WTC11 (cell line): Measurements from ENCODE around the gene CHMP1A. TPM values are rescaled to one million over a fixed set of nuclear protein-coding genes. Genes with fewer than 3 reads are reported as not detected.

ENCODE experiments used
- ATAC-seq: fragments of 200-7000 bp; cut with Tn5 transposase; 2 replicates; pipeline ENCODE4 v1.10.0; 2021; ENCODE audit warnings: mild to moderate bottlenecking, moderate library complexity
- CTCF ChIA-PET: fragments of 300-600 bp; sonication (Branson Sonifier 250); formaldehyde crosslinking; loops from one replicate; lab custom pipeline; 2021; ENCODE audit warnings: antibody characterized with exemption; lab: Charles Lee
- POLR2A ChIA-PET: fragments of 350-600 bp; sonication (Branson Sonifier 250); formaldehyde crosslinking; loops from one replicate; lab custom pipeline; 2021; ENCODE audit warnings: antibody characterized with exemption; lab: Charles Lee
- DNase-seq: peaks from one replicate; pipeline ENCODE4 v3.0.0; 2021; ENCODE audit warnings: low spot score
- H3K27ac Mint-ChIP-seq: 2 replicates; pipeline ENCODE4 v1.8.0; 2021; ENCODE audit warnings: mixed read lengths
- H3K27me3 Mint-ChIP-seq: 2 replicates; pipeline ENCODE4 v1.8.0; 2021; ENCODE audit warnings: low read depth, mild to moderate bottlenecking, moderate library complexity, mixed read lengths
- H3K36me3 Mint-ChIP-seq: 2 replicates; pipeline ENCODE4 v1.8.0; 2021; ENCODE audit warnings: mixed read lengths
- H3K4me1 Mint-ChIP-seq: 2 replicates; pipeline ENCODE4 v1.8.0; 2022; ENCODE audit warnings: mixed read lengths
- H3K4me3 Mint-ChIP-seq: 2 replicates; pipeline ENCODE4 v1.8.0; 2021; ENCODE audit warnings: mild to moderate bottlenecking, moderate library complexity, mixed read lengths
- H3K9me3 Mint-ChIP-seq: 2 replicates; pipeline ENCODE4 v1.8.0; 2021; ENCODE audit warnings: mixed read lengths
- CBFB ChIP-seq: sonication (generic); formaldehyde crosslinking; IDR thresholded peaks from 2 replicates; pipeline ENCODE4 v1.8.1; 2022; ENCODE audit warnings: mild to moderate bottlenecking, low read depth, missing genetic modification reagents
- GRHL2 ChIP-seq: fragments of 250-450 bp; sonication (Bioruptor Pico); IDR thresholded peaks from 2 replicates; pipeline ENCODE4 v1.8.0; 2022; ENCODE audit warnings: mild to moderate bottlenecking, moderate library complexity; ENCODE audit not compliant: insufficient replicate concordance, severe bottlenecking
- NFATC4 ChIP-seq: fragments of 250-450 bp; sonication (Bioruptor Pico); IDR thresholded peaks from 2 replicates; pipeline ENCODE4 v1.9.0; 2021; ENCODE audit warnings: mild to moderate bottlenecking
- NR1H2 ChIP-seq: sonication (generic); formaldehyde crosslinking; IDR thresholded peaks from 2 replicates; pipeline ENCODE4 v1.9.0; 2021; ENCODE audit warnings: mild to moderate bottlenecking, moderate library complexity, missing genetic modification reagents
- RORB ChIP-seq: fragments of 250-450 bp; sonication (Bioruptor Pico); IDR thresholded peaks from 2 replicates; pipeline ENCODE4 v1.9.0; 2021; ENCODE audit warnings: mild to moderate bottlenecking
- SMAD3 ChIP-seq: sonication (generic); formaldehyde crosslinking; IDR thresholded peaks from 2 replicates; pipeline ENCODE4 v1.8.0; 2022; ENCODE audit warnings: missing genetic modification reagents, mild to moderate bottlenecking, borderline replicate concordance
- SOX15 ChIP-seq: fragments of 250-450 bp; sonication (Bioruptor Pico); IDR thresholded peaks from 2 replicates; pipeline ENCODE4 v1.9.0; 2021; ENCODE audit warnings: mild to moderate bottlenecking
- TP53 ChIP-seq: sonication (generic); formaldehyde crosslinking; IDR thresholded peaks from 2 replicates; pipeline ENCODE4 v1.8.1; 2023; ENCODE audit warnings: mild to moderate bottlenecking, missing genetic modification reagents
- ZNF138 ChIP-seq: sonication (generic); formaldehyde crosslinking; conservative IDR thresholded peaks from 2 replicates; pipeline ENCODE4 v1.8.1; 2022; ENCODE audit warnings: mild to moderate bottlenecking, moderate library complexity, missing genetic modification reagents
- ZNF671 ChIP-seq: fragments of 250-450 bp; sonication (Bioruptor Pico); IDR thresholded peaks from 2 replicates; pipeline ENCODE4 v1.8.0; 2021; ENCODE audit warnings: mild to moderate bottlenecking
- total RNA-seq: library from RNA; stranded (reverse); gene quantifications from 3 replicates; pipeline ENCODE4 v1.2.3, GENCODE V29; 2021
- TF ChIP-seq, protein P1 (sequence below): sonication (generic); formaldehyde crosslinking; IDR thresholded peaks from 2 replicates; pipeline ENCODE4 v1.8.0; 2022; ENCODE audit warnings: mild to moderate bottlenecking, missing genetic modification reagents
- TF ChIP-seq, protein P2 (sequence below): sonication (generic); formaldehyde crosslinking; conservative IDR thresholded peaks from 2 replicates; pipeline ENCODE4 v1.8.1; 2023; ENCODE audit warnings: mild to moderate bottlenecking, low read depth, missing genetic modification reagents, moderate library complexity
- TF ChIP-seq, protein P3 (sequence below): fragments of 250-450 bp; sonication (Bioruptor Pico); IDR thresholded peaks from 2 replicates; pipeline ENCODE4 v2.1.2; 2022; ENCODE audit warnings: mild to moderate bottlenecking, moderate library complexity
- TF ChIP-seq, protein P4 (sequence below): sonication (generic); formaldehyde crosslinking; IDR thresholded peaks from 2 replicates; pipeline ENCODE4 v1.8.1; 2023; ENCODE audit warnings: mild to moderate bottlenecking, moderate library complexity, missing genetic modification reagents
- TF ChIP-seq, protein P5 (sequence below): sonication (generic); formaldehyde crosslinking; IDR thresholded peaks from 2 replicates; pipeline ENCODE4 v1.8.1; 2023; ENCODE audit warnings: mild to moderate bottlenecking, missing genetic modification reagents, moderate library complexity
- TF ChIP-seq, protein P6 (sequence below): sonication (generic); formaldehyde crosslinking; IDR thresholded peaks from 2 replicates; pipeline ENCODE4 v1.8.1; 2023; ENCODE audit warnings: mild to moderate bottlenecking, missing genetic modification reagents
- TF ChIP-seq, protein P7 (sequence below): fragments of 250-450 bp; sonication (Bioruptor Pico); conservative IDR thresholded peaks from 2 replicates; pipeline ENCODE4 v1.9.0; 2021; ENCODE audit warnings: mild to moderate bottlenecking
- TF ChIP-seq, protein P8 (sequence below): sonication (generic); formaldehyde crosslinking; IDR thresholded peaks from 2 replicates; pipeline ENCODE4 v1.8.0; 2022; ENCODE audit warnings: mild to moderate bottlenecking, missing genetic modification reagents

CHMP1A gene
- total RNA-seq, 1 experiment from 2014 or later: 76.0 TPM

DNA sequence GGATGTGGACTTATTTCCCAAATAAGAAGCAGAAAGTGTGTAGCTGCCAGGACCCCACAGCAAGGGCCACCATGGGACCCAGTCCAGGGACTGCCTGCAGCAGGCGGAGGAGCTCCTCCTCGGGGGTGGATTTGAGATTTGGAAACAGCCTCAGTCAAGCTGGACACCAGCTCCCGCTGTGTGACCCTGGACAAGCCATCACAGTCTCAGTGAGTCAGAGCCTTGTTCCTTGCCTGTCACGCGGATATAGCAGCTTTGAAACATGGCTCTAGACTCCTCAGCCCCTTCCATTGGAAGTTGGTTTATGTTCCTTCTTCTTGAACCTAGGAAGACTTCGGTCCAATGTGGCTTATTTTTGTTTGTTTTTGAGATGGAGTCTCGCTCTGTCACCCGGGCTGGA is 56.6 kb downstream of the CHMP1A start (continued):
- TF ChIP-seq, protein P1, sequence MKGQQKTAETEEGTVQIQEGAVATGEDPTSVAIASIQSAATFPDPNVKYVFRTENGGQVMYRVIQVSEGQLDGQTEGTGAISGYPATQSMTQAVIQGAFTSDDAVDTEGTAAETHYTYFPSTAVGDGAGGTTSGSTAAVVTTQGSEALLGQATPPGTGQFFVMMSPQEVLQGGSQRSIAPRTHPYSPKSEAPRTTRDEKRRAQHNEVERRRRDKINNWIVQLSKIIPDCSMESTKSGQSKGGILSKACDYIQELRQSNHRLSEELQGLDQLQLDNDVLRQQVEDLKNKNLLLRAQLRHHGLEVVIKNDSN (CRISPR knock-in tag): no peak

DNA sequence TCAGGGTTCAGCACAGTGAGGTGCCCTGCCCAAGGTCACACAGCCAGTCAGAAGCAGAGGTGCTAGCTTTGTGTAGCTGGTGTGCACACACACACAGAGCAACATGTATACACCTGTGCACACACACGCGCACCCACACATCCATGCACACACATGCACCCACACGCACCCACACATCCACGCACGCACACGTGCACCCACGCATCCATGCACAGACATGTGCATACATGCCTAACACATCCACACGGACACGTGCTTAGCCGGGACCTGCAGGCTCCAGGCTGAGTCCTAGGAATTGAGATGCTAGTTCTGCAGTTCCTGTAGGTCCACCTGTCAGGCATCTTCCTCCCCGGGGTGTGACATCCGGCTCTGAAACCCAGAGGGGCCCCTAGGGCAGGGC is 57.1 kb downstream of the CHMP1A start:
- Mint-ChIP-seq H3K4me3 (no peak overlapping the region), H3K4me1 (peaks cover 13% of the 10 kb centered on the region), H3K27me3 (no peaks in the 10 kb centered on the region), H3K27ac (no peak overlapping the region), H3K9me3 (no peaks in the 10 kb centered on the region), H3K36me3 (peaks cover 2% of the 10 kb centered on the region; the same call in 1 of the 2 replicates)
- ATAC-seq (no peak), DNase-seq (no peak)
- POLR2A ChIA-PET: interaction anchor here (0.6 kb wide), 1 partner anchor 395 kb away, joined by 4 read pairs; no protein-coding TSS in a partner anchor
- CTCF ChIA-PET: interaction anchor here (1.3 to 4.5 kb wide), 8 partner anchors 11 to 408 kb away, joined by 3 to 79 read pairs (median 6); partner anchors contain the start of gene DPEP1
- TF ChIP-seq, protein P2, sequence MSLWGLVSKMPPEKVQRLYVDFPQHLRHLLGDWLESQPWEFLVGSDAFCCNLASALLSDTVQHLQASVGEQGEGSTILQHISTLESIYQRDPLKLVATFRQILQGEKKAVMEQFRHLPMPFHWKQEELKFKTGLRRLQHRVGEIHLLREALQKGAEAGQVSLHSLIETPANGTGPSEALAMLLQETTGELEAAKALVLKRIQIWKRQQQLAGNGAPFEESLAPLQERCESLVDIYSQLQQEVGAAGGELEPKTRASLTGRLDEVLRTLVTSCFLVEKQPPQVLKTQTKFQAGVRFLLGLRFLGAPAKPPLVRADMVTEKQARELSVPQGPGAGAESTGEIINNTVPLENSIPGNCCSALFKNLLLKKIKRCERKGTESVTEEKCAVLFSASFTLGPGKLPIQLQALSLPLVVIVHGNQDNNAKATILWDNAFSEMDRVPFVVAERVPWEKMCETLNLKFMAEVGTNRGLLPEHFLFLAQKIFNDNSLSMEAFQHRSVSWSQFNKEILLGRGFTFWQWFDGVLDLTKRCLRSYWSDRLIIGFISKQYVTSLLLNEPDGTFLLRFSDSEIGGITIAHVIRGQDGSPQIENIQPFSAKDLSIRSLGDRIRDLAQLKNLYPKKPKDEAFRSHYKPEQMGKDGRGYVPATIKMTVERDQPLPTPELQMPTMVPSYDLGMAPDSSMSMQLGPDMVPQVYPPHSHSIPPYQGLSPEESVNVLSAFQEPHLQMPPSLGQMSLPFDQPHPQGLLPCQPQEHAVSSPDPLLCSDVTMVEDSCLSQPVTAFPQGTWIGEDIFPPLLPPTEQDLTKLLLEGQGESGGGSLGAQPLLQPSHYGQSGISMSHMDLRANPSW (CRISPR knock-in tag): no peak
- TF ChIP-seq, protein P3, sequence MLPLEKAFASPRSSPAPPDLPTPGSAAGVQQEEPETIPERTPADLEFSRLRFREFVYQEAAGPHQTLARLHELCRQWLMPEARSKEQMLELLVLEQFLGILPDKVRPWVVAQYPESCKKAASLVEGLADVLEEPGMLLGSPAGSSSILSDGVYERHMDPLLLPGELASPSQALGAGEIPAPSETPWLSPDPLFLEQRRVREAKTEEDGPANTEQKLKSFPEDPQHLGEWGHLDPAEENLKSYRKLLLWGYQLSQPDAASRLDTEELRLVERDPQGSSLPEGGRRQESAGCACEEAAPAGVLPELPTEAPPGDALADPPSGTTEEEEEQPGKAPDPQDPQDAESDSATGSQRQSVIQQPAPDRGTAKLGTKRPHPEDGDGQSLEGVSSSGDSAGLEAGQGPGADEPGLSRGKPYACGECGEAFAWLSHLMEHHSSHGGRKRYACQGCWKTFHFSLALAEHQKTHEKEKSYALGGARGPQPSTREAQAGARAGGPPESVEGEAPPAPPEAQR (CRISPR knock-in tag): no peak
- TF ChIP-seq, protein P4, sequence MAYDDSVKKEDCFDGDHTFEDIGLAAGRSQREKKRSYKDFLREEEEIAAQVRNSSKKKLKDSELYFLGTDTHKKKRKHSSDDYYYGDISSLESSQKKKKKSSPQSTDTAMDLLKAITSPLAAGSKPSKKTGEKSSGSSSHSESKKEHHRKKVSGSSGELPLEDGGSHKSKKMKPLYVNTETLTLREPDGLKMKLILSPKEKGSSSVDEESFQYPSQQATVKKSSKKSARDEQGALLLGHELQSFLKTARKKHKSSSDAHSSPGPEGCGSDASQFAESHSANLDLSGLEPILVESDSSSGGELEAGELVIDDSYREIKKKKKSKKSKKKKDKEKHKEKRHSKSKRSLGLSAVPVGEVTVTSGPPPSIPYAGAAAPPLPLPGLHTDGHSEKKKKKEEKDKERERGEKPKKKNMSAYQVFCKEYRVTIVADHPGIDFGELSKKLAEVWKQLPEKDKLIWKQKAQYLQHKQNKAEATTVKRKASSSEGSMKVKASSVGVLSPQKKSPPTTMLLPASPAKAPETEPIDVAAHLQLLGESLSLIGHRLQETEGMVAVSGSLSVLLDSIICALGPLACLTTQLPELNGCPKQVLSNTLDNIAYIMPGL (CRISPR knock-in tag): no peak
- TF ChIP-seq, protein P5, sequence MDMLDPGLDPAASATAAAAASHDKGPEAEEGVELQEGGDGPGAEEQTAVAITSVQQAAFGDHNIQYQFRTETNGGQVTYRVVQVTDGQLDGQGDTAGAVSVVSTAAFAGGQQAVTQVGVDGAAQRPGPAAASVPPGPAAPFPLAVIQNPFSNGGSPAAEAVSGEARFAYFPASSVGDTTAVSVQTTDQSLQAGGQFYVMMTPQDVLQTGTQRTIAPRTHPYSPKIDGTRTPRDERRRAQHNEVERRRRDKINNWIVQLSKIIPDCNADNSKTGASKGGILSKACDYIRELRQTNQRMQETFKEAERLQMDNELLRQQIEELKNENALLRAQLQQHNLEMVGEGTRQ (CRISPR knock-in tag): no peak
- no peak for TF ChIP-seq SMAD3 (CRISPR knock-in tag)
- TF ChIP-seq GRHL2: no peak
- TF ChIP-seq CBFB (CRISPR knock-in tag): no peak
- TF ChIP-seq TP53: no peak
- no peak for TF ChIP-seq SOX15 (CRISPR knock-in tag)
- TF ChIP-seq, protein P6, sequence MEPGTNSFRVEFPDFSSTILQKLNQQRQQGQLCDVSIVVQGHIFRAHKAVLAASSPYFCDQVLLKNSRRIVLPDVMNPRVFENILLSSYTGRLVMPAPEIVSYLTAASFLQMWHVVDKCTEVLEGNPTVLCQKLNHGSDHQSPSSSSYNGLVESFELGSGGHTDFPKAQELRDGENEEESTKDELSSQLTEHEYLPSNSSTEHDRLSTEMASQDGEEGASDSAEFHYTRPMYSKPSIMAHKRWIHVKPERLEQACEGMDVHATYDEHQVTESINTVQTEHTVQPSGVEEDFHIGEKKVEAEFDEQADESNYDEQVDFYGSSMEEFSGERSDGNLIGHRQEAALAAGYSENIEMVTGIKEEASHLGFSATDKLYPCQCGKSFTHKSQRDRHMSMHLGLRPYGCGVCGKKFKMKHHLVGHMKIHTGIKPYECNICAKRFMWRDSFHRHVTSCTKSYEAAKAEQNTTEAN (CRISPR knock-in tag): no peak
- no peak for TF ChIP-seq ZNF138 (CRISPR knock-in tag)
- no peak for TF ChIP-seq ZNF671 (CRISPR knock-in tag)

DNA sequence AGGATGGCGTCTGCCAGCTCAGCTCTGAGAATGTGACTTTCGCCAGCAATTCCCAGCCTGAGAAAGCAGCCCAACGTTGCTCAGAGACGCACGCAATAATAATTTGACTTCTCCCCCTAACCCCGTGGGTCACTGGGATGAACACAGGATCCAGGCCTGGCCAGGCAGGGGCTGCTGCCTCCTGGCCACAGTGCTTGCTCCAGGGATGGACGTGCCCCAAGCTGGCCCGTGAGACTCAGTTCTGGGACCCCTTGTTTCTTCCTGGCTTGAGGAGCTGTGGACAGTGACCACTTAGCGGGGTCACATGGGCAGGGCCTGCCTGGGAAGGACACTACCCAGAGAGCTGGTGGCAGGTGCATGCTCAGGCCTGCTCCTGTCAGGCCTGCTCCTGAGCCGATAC is 57.6 kb downstream of the CHMP1A start:
- Mint-ChIP-seq H3K27me3 (no peaks in the 10 kb centered on the region), H3K27ac (no peak overlapping the region)
- TF ChIP-seq NFATC4 (CRISPR knock-in tag): no peak
- TF ChIP-seq NR1H2 (CRISPR knock-in tag): no peak
- TF ChIP-seq, protein P7, sequence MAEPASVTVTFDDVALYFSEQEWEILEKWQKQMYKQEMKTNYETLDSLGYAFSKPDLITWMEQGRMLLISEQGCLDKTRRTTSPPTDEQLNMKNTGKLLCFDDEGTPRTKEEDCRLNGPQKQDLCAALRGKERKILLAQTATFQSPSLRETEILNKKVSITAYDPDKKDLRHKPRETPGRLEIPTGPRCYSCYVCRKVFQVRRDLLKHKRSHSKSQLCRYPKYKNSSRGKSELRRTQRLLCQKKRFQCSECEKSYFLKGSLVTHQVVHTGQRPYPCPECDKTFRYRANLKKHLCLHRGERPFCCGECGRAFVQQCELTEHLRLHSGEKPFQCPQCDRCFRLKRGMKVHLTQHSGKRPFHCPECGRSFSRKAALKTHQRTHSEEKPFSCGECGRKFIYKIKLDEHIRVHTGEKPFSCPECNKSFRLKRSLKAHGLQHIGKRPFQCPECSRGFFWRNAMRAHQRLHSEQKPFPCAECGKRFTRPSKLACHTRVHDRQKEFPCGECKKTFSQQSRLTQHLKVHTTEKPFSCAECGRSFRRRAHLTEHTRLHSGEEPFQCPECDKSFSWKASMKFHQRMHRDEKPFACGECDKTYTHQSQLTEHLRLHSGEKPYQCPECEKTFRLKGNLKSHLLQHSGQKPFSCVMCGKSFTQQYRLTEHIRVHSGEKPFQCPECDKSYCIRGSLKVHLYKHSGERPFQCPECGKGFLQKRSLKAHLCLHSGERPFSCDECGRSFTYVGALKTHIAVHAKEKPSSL (CRISPR knock-in tag): no peak
- no peak for TF ChIP-seq RORB (CRISPR knock-in tag)
- TF ChIP-seq, protein P8, sequence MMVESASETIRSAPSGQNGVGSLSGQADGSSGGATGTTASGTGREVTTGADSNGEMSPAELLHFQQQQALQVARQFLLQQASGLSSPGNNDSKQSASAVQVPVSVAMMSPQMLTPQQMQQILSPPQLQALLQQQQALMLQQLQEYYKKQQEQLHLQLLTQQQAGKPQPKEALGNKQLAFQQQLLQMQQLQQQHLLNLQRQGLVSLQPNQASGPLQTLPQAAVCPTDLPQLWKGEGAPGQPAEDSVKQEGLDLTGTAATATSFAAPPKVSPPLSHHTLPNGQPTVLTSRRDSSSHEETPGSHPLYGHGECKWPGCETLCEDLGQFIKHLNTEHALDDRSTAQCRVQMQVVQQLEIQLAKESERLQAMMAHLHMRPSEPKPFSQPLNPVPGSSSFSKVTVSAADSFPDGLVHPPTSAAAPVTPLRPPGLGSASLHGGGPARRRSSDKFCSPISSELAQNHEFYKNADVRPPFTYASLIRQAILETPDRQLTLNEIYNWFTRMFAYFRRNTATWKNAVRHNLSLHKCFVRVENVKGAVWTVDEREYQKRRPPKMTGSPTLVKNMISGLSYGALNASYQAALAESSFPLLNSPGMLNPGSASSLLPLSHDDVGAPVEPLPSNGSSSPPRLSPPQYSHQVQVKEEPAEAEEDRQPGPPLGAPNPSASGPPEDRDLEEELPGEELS (CRISPR knock-in tag): no peak

More for the DNA sequence above, 57.6 kb downstream of the CHMP1A start:
- no peaks in the 10 kb centered on the region for H3K9me3 Mint-ChIP-seq
- peaks cover 13% of the 10 kb centered on the region for H3K4me1 Mint-ChIP-seq
- peaks cover 2% of the 10 kb centered on the region; the same call in 1 of the 2 replicates for H3K36me3 Mint-ChIP-seq
- POLR2A ChIA-PET: interaction anchor here (0.6 to 0.9 kb wide), 2 partner anchors 15 to 394 kb away, joined by 3 to 4 read pairs; no protein-coding TSS in a partner anchor
- DNase-seq (no peak), ATAC-seq (no peak)
- CTCF ChIA-PET: interaction anchor here (0.5 to 4.5 kb wide), 26 partner anchors 9 to 407 kb away, joined by 3 to 79 read pairs (median 5); partner anchors contain the start of genes CDK10, CHMP1A, CPNE7 and DPEP1
- H3K4me3 Mint-ChIP-seq: no peak overlapping the region
